HepG2 (cell line): ENCODE measurements around the gene VCP. TPM values are rescaled to one million over a fixed set of nuclear protein-coding genes. Genes with fewer than 3 reads are reported as not detected.
A peak's percentile ranks its signal among the peaks of the same experiment; 100 is the strongest.

ENCODE experiments used
- EEA1 ChIP-seq: sonication (generic); formaldehyde crosslinking; IDR thresholded peaks from 2 replicates; pipeline ENCODE4 v1.5.1; 2020; ENCODE audit warnings: mild to moderate bottlenecking, missing genetic modification reagents, borderline replicate concordance
- JUND ChIP-seq: sonication (generic); formaldehyde crosslinking; IDR thresholded peaks from 2 replicates; pipeline ENCODE4 v1.8.0; 2022; ENCODE audit warnings: mild to moderate bottlenecking, missing genetic modification reagents
- KAT8 ChIP-seq: IDR thresholded peaks from 2 replicates; pipeline ENCODE4 v1.6.1; 2016; ENCODE audit warnings: missing genetic modification reagents, missing compliant biosample characterization
- KDM1A ChIP-seq: IDR thresholded peaks from 2 replicates; pipeline ENCODE4 v1.6.1; 2016; ENCODE audit warnings: missing compliant biosample characterization
- NCOA5 ChIP-seq: sonication (generic); formaldehyde crosslinking; IDR thresholded peaks from 2 replicates; pipeline ENCODE4 v1.4.0; 2020; ENCODE audit warnings: missing genetic modification reagents
- NFE2 ChIP-seq: sonication (generic); formaldehyde crosslinking; IDR thresholded peaks from 2 replicates; pipeline ENCODE4 v1.4.0; 2020; ENCODE audit warnings: missing genetic modification reagents
- PAF1 ChIP-seq: IDR thresholded peaks from 2 replicates; pipeline ENCODE4 v1.6.1; 2016; ENCODE audit warnings: missing genetic modification reagents, missing compliant biosample characterization
- PHF5A ChIP-seq: IDR thresholded peaks from one replicate; pipeline ENCODE4 v1.6.1; 2018; ENCODE audit warnings: low read depth, missing genetic modification reagents; ENCODE audit not compliant: unreplicated experiment
- REXO4 ChIP-seq: sonication (generic); formaldehyde crosslinking; IDR thresholded peaks from 2 replicates; pipeline ENCODE4 v1.8.0; 2022; ENCODE audit warnings: missing genetic modification reagents, mild to moderate bottlenecking, borderline replicate concordance
- RFXANK ChIP-seq: IDR thresholded peaks from 2 replicates; pipeline ENCODE4 v1.6.1; 2016
- SMAD9 ChIP-seq: sonication (generic); formaldehyde crosslinking; IDR thresholded peaks from 2 replicates; pipeline ENCODE4 v1.5.1; 2020; ENCODE audit warnings: mild to moderate bottlenecking, missing genetic modification reagents
- XRCC5 ChIP-seq: fragments of 200-400 bp; formaldehyde crosslinking; optimal IDR thresholded peaks from 2 replicates; pipeline ENCODE3; 2017; ENCODE audit warnings: mild to moderate bottlenecking, low read length
- ZKSCAN8 ChIP-seq: IDR thresholded peaks from 2 replicates; pipeline ENCODE4 v1.6.1; 2016; ENCODE audit warnings: borderline replicate concordance, missing genetic modification reagents, missing compliant biosample characterization
- ZNF17 ChIP-seq: sonication (generic); formaldehyde crosslinking; IDR thresholded peaks from 2 replicates; pipeline ENCODE4 v1.5.0; 2020; ENCODE audit warnings: mild to moderate bottlenecking, missing genetic modification reagents
- ZNF350 ChIP-seq: sonication (generic); formaldehyde crosslinking; IDR thresholded peaks from 2 replicates; pipeline ENCODE4 v1.4.0; 2020; ENCODE audit warnings: mild to moderate bottlenecking, low read depth, missing genetic modification reagents, borderline replicate concordance
- ZNF441 ChIP-seq: sonication (generic); formaldehyde crosslinking; IDR thresholded peaks from 2 replicates; pipeline ENCODE4 v1.7.0; 2021; ENCODE audit warnings: missing genetic modification reagents, borderline replicate concordance
- ZNF564 ChIP-seq: sonication (generic); formaldehyde crosslinking; IDR thresholded peaks from 2 replicates; pipeline ENCODE4 v1.8.1; 2023; ENCODE audit warnings: mild to moderate bottlenecking, missing genetic modification reagents
- ZNF747 ChIP-seq: sonication (generic); formaldehyde crosslinking; IDR thresholded peaks from 2 replicates; pipeline ENCODE4 v1.8.1; 2023; ENCODE audit warnings: missing genetic modification reagents, mild to moderate bottlenecking, borderline replicate concordance
- ZNF781 ChIP-seq: sonication (generic); formaldehyde crosslinking; IDR thresholded peaks from 2 replicates; pipeline ENCODE4 v1.5.1; 2020; ENCODE audit warnings: borderline replicate concordance, mild to moderate bottlenecking, missing genetic modification reagents; ENCODE audit errors: not compliant biosample characterization
- ZNF883 ChIP-seq: sonication (generic); formaldehyde crosslinking; IDR thresholded peaks from 2 replicates; pipeline ENCODE4 v1.5.1; 2020; ENCODE audit warnings: mild to moderate bottlenecking, missing genetic modification reagents; ENCODE audit errors: not compliant biosample characterization
- ZSCAN9 ChIP-seq: IDR thresholded peaks from 2 replicates; pipeline ENCODE4 v1.6.1; 2016; ENCODE audit warnings: borderline replicate concordance
- polyA plus RNA-seq, 8 experiments: library from polyadenylated mRNA; depleted of rRNA in 3 of 8; stranded (reverse) in 7 of 8; unstranded in 1 of 8; fragments of >200 nt; fragmentation: Illumina TruSeq in 4 of 8; extraction: Trizol in 4 of 8; gene quantifications; 2 replicates each; pipeline versions ENCODE4 v1.2.1 to v1.2.3, GENCODE V29; 2011 to 2016; ENCODE audit warnings: low read depth in 4 of 8, missing spikeins in 1 of 8, mixed read lengths in 1 of 8; ENCODE audit not compliant: insufficient read depth in 1 of 8
- total RNA-seq, 5 experiments: library from RNA; depleted of rRNA; stranded (reverse); fragments of >200 nt; fragmentation: Illumina TruSeq; extraction: Trizol; gene quantifications; 2 replicates each; pipeline ENCODE4 v1.2.3, GENCODE V29; 2016; ENCODE audit warnings: low read depth in 1 of 5
- TF ChIP-seq, protein P1 (sequence below): IDR thresholded peaks from 2 replicates; pipeline ENCODE4 v1.6.1; 2012; ENCODE audit warnings: inconsistent platforms
- TF ChIP-seq, protein P2 (sequence below): sonication (generic); formaldehyde crosslinking; conservative IDR thresholded peaks from 2 replicates; pipeline ENCODE4 v1.8.1; 2023; ENCODE audit warnings: missing genetic modification reagents
- TF ChIP-seq, protein P3 (sequence below): sonication (generic); formaldehyde crosslinking; IDR thresholded peaks from 2 replicates; pipeline ENCODE4 v1.9.0; 2021; ENCODE audit warnings: missing genetic modification reagents, borderline replicate concordance

Gene VCP
- total and polyA plus RNA-seq, 2 of the 13 experiments (the other 11 are each of a cell fraction or from before 2014, with no cell fraction given), result 143 to 391 TPM

DNA sequence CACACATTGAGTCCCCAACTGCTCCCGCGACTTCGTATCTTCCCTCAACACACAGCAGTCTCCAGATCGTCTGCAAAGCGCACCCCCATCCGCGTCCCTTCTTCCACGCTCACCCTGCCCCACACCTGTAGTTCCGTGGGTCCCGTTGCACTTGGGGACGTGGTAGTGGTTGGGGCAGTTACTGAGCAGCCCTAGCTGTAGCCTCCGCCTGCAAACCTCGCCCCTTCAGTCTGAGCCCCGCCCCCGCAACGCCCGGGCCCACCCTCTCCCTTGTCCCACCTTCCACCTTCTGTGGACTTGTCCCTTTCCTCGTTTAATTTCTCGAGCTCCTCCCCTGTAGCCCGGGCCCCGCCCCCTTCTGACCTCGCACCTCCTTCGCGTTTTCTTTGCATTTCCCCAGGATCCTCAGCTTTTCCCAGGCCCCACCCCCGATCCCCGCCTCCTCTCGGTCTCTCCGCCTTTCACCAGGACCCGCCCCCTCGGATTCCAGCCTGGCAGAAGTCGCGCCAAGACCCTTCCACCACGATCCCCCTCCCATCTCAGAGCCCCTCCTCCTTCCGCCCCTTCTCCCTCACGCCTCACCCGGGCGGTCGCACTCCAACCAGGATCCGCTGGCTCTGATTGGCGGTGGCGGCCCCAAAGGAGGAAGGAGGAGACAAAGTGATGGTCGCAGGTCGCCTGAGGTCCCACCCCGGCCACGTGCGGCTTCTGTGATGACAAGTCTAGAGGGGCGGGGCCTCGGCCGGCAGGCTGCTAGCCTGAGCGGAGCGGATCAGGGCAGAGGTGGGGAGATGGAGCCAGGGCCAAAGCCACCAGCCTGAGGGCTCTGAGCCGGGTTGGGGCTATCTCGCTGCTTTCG lies 43.5 kb upstream of the VCP start, which contains the start of gene ATOSB (continued):
- no peak for TF ChIP-seq NFE2 (CRISPR knock-in tag)
- peak; percentile 75; the same call in 1 of the 2 replicates for TF ChIP-seq ZNF441 (CRISPR knock-in tag)
- no peak for TF ChIP-seq REXO4 (CRISPR knock-in tag)
- TF ChIP-seq SMAD9 (CRISPR knock-in tag), result no peak
- no peak for TF ChIP-seq ZNF883 (CRISPR knock-in tag)
- no peak for TF ChIP-seq ZNF564 (CRISPR knock-in tag)
- TF ChIP-seq ZNF781 (CRISPR knock-in tag), result no peak
- 0 out of 2 replicates have a peak, but pooled peaks have one; percentile 0 for TF ChIP-seq KAT8
- TF ChIP-seq, protein P1, sequence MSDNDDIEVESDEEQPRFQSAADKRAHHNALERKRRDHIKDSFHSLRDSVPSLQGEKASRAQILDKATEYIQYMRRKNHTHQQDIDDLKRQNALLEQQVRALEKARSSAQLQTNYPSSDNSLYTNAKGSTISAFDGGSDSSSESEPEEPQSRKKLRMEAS, result peak; percentile 87
- TF ChIP-seq NCOA5 (CRISPR knock-in tag), result no peak
- peak; percentile 47; the same call in 1 of the 2 replicates for TF ChIP-seq ZNF350 (CRISPR knock-in tag)
- no peak for TF ChIP-seq KDM1A
- no peak for TF ChIP-seq PHF5A (CRISPR knock-in tag)
- no peak for TF ChIP-seq XRCC5
- no peak for TF ChIP-seq JUND (CRISPR knock-in tag)
- TF ChIP-seq ZNF17 (CRISPR knock-in tag), result no peak
- no peak for TF ChIP-seq RFXANK
- no peak for TF ChIP-seq ZSCAN9 (CRISPR knock-in tag)
- TF ChIP-seq, protein P2, sequence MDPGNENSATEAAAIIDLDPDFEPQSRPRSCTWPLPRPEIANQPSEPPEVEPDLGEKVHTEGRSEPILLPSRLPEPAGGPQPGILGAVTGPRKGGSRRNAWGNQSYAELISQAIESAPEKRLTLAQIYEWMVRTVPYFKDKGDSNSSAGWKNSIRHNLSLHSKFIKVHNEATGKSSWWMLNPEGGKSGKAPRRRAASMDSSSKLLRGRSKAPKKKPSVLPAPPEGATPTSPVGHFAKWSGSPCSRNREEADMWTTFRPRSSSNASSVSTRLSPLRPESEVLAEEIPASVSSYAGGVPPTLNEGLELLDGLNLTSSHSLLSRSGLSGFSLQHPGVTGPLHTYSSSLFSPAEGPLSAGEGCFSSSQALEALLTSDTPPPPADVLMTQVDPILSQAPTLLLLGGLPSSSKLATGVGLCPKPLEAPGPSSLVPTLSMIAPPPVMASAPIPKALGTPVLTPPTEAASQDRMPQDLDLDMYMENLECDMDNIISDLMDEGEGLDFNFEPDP (CRISPR knock-in tag), result no peak
- no peak for TF ChIP-seq ZKSCAN8
- TF ChIP-seq, protein P3, sequence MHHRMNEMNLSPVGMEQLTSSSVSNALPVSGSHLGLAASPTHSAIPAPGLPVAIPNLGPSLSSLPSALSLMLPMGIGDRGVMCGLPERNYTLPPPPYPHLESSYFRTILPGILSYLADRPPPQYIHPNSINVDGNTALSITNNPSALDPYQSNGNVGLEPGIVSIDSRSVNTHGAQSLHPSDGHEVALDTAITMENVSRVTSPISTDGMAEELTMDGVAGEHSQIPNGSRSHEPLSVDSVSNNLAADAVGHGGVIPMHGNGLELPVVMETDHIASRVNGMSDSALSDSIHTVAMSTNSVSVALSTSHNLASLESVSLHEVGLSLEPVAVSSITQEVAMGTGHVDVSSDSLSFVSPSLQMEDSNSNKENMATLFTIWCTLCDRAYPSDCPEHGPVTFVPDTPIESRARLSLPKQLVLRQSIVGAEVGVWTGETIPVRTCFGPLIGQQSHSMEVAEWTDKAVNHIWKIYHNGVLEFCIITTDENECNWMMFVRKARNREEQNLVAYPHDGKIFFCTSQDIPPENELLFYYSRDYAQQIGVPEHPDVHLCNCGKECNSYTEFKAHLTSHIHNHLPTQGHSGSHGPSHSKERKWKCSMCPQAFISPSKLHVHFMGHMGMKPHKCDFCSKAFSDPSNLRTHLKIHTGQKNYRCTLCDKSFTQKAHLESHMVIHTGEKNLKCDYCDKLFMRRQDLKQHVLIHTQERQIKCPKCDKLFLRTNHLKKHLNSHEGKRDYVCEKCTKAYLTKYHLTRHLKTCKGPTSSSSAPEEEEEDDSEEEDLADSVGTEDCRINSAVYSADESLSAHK (CRISPR knock-in tag), result no peak
- no peak for TF ChIP-seq PAF1
- 0 out of 2 replicates have a peak, but pooled peaks have one; percentile 32 for TF ChIP-seq ZNF747 (CRISPR knock-in tag)
- TF ChIP-seq EEA1 (CRISPR knock-in tag), result 0 out of 2 replicates have a peak, but pooled peaks have one; percentile 24
